Adipose tissue (tissue), 3 donors: ENCODE measurements around the gene NALCN. TPM values are rescaled to one million over a fixed set of nuclear protein-coding genes. Genes with fewer than 3 reads are reported as not detected.
"Not testable (repeated sequence)": the region's sequence is repeated elsewhere in the genome, so short reads cannot be mapped to it uniquely, and the experiment has no call there.

Source experiments
- H3K27ac ChIP-seq: one replicate; pipeline ENCODE4 v1.5.1; 2013; ENCODE audit warnings: low read depth, low read length
- WGBS, 3 donors: extraction: QIAGEN DNeasy Blood & Tissue Kit; methylation state at CpG; one replicate each; pipeline ENCODE4 v1.1.7; 2013; 5-methylcytosine and 5-hydroxymethylcytosine counted together
- polyA plus RNA-seq, 3 donors: library from polyadenylated mRNA; stranded (reverse); fragments of 200-250 nt; gene quantifications; one replicate each; pipeline ENCODE4 v1.2.3, GENCODE V29; 2013
- donor health status: healthy with polysubstance abuse.
- donor health status: Bipolar disorder and iron deficiency.
- donor health status: healthy.

The NALCN gene
- polyA plus RNA-seq, 3 donors: 0.09 to 0.97 (median 0.45) TPM

- H3K27ac ChIP-seq: no peak overlapping the region
- WGBS, 3 donors: 57 to 76% (median 65%) methylated on average over 3 of the region's 3 CpGs
Measured at GRCh38 chr13:101360525-101360924, 55.8 kb downstream of the NALCN start.

GRCh38 chr13:101354895-101355294 is 61.4 kb downstream of the NALCN start:
- H3K27ac ChIP-seq: no peak overlapping the region
- WGBS, 3 donors: 79 to 88% (median 84%) methylated on average over 5 of the region's 5 CpGs

GRCh38 chr13:101346942-101347728 is 69.2 kb downstream of the NALCN start:
- no peak overlapping the region for H3K27ac ChIP-seq
- 73 to 86% (median 83%) methylated on average over 5 of the region's 5 CpGs for WGBS, 3 donors

GRCh38 chr13:101346161-101346560 is 70.1 kb downstream of the NALCN start:
- WGBS, 3 donors: 86 to 93% (median 88%) methylated on average over 4 of the region's 4 CpGs
- H3K27ac ChIP-seq: no peak overlapping the region

GRCh38 chr13:101343128-101343787 is 73.0 kb downstream of the NALCN start:
- WGBS, 3 donors: 59 to 78% (median 61%) methylated on average over 5 of the region's 5 CpGs
- H3K27ac ChIP-seq: no peak overlapping the region

- no peak overlapping the region for H3K27ac ChIP-seq
- WGBS, 3 donors: 71 to 95% (median 73%) methylated on average over 1 of the region's 1 CpG
Measured at GRCh38 chr13:101341464-101341863, 74.8 kb downstream of the NALCN start.

- WGBS, 3 donors: 80 to 90% (median 85%) methylated on average over 5 of the region's 5 CpGs
- no peak overlapping the region for H3K27ac ChIP-seq
Measured at GRCh38 chr13:101339202-101339601, 77.1 kb downstream of the NALCN start.

GRCh38 chr13:101332583-101332982 is 83.7 kb downstream of the NALCN start:
- H3K27ac ChIP-seq: no peak overlapping the region
- WGBS, 3 donors: 74 to 92% (median 75%) methylated on average over 5 of the region's 5 CpGs

- WGBS, 3 donors: 81 to 85% (median 85%) methylated on average over 2 of the region's 2 CpGs
- no peak overlapping the region for H3K27ac ChIP-seq
Measured at GRCh38 chr13:101331731-101332130, 84.6 kb downstream of the NALCN start.

GRCh38 chr13:101327871-101328270 is 88.4 kb downstream of the NALCN start:
- no peak overlapping the region for H3K27ac ChIP-seq
- 46 to 72% (median 59%) methylated on average over 3 of the region's 3 CpGs for WGBS, 3 donors

GRCh38 chr13:101326710-101327109 is 89.6 kb downstream of the NALCN start:
- H3K27ac ChIP-seq: no peak overlapping the region
- 61 to 83% (median 70%) methylated on average over 4 of the region's 4 CpGs for WGBS, 3 donors

- H3K27ac ChIP-seq: no peak overlapping the region
- WGBS, 3 donors: 14 to 28% (median 15%) methylated on average over 3 of the region's 3 CpGs
Measured at GRCh38 chr13:101325423-101325822, 90.9 kb downstream of the NALCN start.

- no peak overlapping the region for H3K27ac ChIP-seq
Measured at GRCh38 chr13:101323601-101324000, 92.7 kb downstream of the NALCN start.

GRCh38 chr13:101317986-101318523 is 98.3 kb downstream of the NALCN start:
- WGBS, 3 donors: 72 to 94% (median 91%) methylated on average over 10 of the region's 10 CpGs

GRCh38 chr13:101313479-101313878 is 102.8 kb downstream of the NALCN start:
- WGBS, 3 donors: 81 to 96% (median 85%) methylated on average over 1 of the region's 1 CpG

More at GRCh38 chr13:101317986-101318523, 98.3 kb downstream of the NALCN start:
- H3K27ac ChIP-seq: no peak overlapping the region

GRCh38 chr13:101309014-101309619 is 107.2 kb downstream of the NALCN start:
- H3K27ac ChIP-seq: no peak overlapping the region

More at GRCh38 chr13:101313479-101313878, 102.8 kb downstream of the NALCN start:
- not testable (repeated sequence) for H3K27ac ChIP-seq

- H3K27ac ChIP-seq: no peak overlapping the region
- 75 to 83% (median 78%) methylated on average over 4 of the region's 4 CpGs for WGBS, 3 donors
Measured at GRCh38 chr13:101308247-101309013, 107.9 kb downstream of the NALCN start.

- WGBS, 3 donors: 53 to 78% (median 60%) methylated on average over 5 of the region's 5 CpGs
- no peak overlapping the region for H3K27ac ChIP-seq
Measured at GRCh38 chr13:101307181-101307701, 109.1 kb downstream of the NALCN start.
